Measurements from ENCODE around the gene KCTD21. TPM values are rescaled to one million over a fixed set of nuclear protein-coding genes. Genes with fewer than 3 reads are reported as not detected.

Gene KCTD21
- total and polyA plus RNA-seq, 2 of the 4 experiments (the other 2 are of a cell fraction): 12.2 to 12.5 TPM

DNA sequence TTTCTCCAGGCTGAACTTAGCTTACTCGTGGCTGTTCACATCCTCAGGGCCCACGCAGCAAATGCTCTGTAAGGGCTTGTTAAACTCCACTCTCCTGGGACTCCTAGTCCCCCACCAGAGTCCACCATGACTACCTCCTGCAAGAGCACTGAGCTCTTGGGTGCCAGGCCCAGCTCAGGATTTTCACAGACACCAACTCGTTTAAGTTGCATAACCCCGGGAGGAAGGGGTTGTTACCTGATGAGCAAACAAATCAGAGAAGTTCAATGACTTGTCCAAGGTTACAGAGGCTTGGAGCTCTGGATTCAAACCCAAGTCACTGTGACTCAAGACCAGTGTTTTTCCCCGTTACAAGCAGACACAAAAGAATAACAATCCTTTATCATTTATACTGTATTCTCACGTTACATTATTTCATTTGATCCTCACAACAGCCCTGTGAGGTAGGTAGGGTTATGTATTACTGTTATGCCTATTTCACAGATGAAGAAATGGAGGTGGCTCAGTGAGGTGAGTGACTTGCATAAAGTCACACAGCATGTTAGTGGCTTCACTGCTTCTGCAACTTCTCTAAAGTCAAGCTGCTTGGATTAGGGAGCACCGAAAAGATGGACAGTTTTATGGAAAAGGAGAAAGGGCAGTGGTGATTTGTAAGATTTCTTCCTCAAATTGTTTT, 17.4 kb downstream of the KCTD21 start:
- H3K9me1 ChIP-seq (ENCODE audit: insufficient read depth, low read length): peaks cover 26% of the 10 kb centered on the region
- no peak overlapping the region for H3K4me3 ChIP-seq (ENCODE audit: insufficient read depth, low read depth, low read length)
- no peaks in the 10 kb centered on the region for H3K9me3 ChIP-seq (ENCODE audit: control insufficient read depth, insufficient read depth, low read length)
- H2BK20ac ChIP-seq (ENCODE audit: low read depth, low read length): 0 out of 2 replicates have a peak overlapping the region, but pooled peaks have one; percentile 3
- H2AK9ac ChIP-seq (replicated peaks; ENCODE audit: low read depth, low read length, poor library complexity): peak overlapping the region; percentile 11
- peak overlapping the region; percentile 10; the same call in 1 of the 2 replicates for H3K27ac ChIP-seq (ENCODE audit: insufficient read depth, low read length)
- TF ChIP-seq SMC3 (IDR thresholded peaks at IDR 0.05; ENCODE audit: low read depth, low read length): no peak
- TF ChIP-seq MAZ (IDR thresholded peaks at IDR 0.05; ENCODE audit: borderline replicate concordance, low read depth, low read length): no peak
- no peak for TF ChIP-seq RAD21 (IDR thresholded peaks at IDR 0.05; ENCODE audit: low read length)
- no peak for TF ChIP-seq NFE2L2 (IDR thresholded peaks at IDR 0.05; ENCODE audit: low read depth, low read length)
- TF ChIP-seq, protein P1, sequence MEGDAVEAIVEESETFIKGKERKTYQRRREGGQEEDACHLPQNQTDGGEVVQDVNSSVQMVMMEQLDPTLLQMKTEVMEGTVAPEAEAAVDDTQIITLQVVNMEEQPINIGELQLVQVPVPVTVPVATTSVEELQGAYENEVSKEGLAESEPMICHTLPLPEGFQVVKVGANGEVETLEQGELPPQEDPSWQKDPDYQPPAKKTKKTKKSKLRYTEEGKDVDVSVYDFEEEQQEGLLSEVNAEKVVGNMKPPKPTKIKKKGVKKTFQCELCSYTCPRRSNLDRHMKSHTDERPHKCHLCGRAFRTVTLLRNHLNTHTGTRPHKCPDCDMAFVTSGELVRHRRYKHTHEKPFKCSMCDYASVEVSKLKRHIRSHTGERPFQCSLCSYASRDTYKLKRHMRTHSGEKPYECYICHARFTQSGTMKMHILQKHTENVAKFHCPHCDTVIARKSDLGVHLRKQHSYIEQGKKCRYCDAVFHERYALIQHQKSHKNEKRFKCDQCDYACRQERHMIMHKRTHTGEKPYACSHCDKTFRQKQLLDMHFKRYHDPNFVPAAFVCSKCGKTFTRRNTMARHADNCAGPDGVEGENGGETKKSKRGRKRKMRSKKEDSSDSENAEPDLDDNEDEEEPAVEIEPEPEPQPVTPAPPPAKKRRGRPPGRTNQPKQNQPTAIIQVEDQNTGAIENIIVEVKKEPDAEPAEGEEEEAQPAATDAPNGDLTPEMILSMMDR (conservative IDR thresholded peaks at IDR 0.05; ENCODE audit: low read depth, low read length): no peak
- TF ChIP-seq, protein P2, sequence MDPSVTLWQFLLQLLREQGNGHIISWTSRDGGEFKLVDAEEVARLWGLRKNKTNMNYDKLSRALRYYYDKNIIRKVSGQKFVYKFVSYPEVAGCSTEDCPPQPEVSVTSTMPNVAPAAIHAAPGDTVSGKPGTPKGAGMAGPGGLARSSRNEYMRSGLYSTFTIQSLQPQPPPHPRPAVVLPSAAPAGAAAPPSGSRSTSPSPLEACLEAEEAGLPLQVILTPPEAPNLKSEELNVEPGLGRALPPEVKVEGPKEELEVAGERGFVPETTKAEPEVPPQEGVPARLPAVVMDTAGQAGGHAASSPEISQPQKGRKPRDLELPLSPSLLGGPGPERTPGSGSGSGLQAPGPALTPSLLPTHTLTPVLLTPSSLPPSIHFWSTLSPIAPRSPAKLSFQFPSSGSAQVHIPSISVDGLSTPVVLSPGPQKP (IDR thresholded peaks at IDR 0.05; ENCODE audit: borderline replicate concordance, low read depth, low read length): no peak
- no peak for TF ChIP-seq CEBPB (IDR thresholded peaks at IDR 0.05; ENCODE audit: low read depth, low read length)
- TF ChIP-seq USF2 (IDR thresholded peaks at IDR 0.05; ENCODE audit: low read depth, low read length): no peak
- TF ChIP-seq POLR2A (IDR thresholded peaks at IDR 0.05; ENCODE audit: low read depth, low read length): no peak
- no peak for TF ChIP-seq MAFK (IDR thresholded peaks at IDR 0.05; ENCODE audit: low read depth, low read length)
- no peak for TF ChIP-seq BHLHE40 (IDR thresholded peaks at IDR 0.05; ENCODE audit: low read depth, low read length)
- TF ChIP-seq RFX5 (IDR thresholded peaks at IDR 0.05; ENCODE audit: low read depth, low read length): no peak
- TF ChIP-seq MXI1 (IDR thresholded peaks at IDR 0.05; ENCODE audit: borderline replicate concordance, low read depth, low read length): no peak
- no peak for TF ChIP-seq FOS (IDR thresholded peaks at IDR 0.05; ENCODE audit: low read depth, low read length)
- no peak for TF ChIP-seq CHD1 (IDR thresholded peaks at IDR 0.05; ENCODE audit: low read depth, low read length)
- in situ Hi-C loops (cut with MboI; ENCODE audit: low sequenced_read_pairs) (no loop called here), intact Hi-C loops (cut with micrococcal nuclease) (no loop called here), dilution Hi-C loops (cut with HindIII; ENCODE audit: low sequenced_read_pairs, unreplicated experiment) (no loop called here)
- H4K8ac ChIP-seq (ENCODE audit: low read depth in 2 of 2, low read length in 2 of 2): peak overlapping the region in 1 of 2 experiments; percentile 43; a peak in 1 of 4 replicates
- H4K91ac ChIP-seq (ENCODE audit: insufficient read depth, low read depth, low read length): no peak overlapping the region; the same call in 1 of the 2 replicates
- no peak overlapping the region for H2AFZ ChIP-seq (replicated peaks; ENCODE audit: low read length, poor library complexity)
- peak overlapping the region; percentile 66; the same call in 1 of the 2 replicates for H2BK120ac ChIP-seq (ENCODE audit: low read depth, low read length)
- ChIA-PET POLR2A (ENCODE audit: unreplicated experiment) (no interaction called here), CTCF (no interaction called here)
- no peaks in the 10 kb centered on the region for H3K27me3 ChIP-seq (ENCODE audit: control insufficient read depth, insufficient read depth, low read length)
- 0 out of 2 replicates have a peak overlapping the region, but pooled peaks have one; percentile 39 for H3K14ac ChIP-seq (replicated peaks; ENCODE audit: low read depth, low read length)
- H3K9ac ChIP-seq (ENCODE audit: low read depth, low read length): no peak overlapping the region
- peaks cover 19% of the 10 kb centered on the region for H3K4me1 ChIP-seq (ENCODE audit: control insufficient read depth, insufficient read depth, low read length)
- H3K4me2 ChIP-seq (ENCODE audit: low read depth, low read length): no peak overlapping the region
- no peak overlapping the region; the same call in 2 of the 3 replicates for H2BK15ac ChIP-seq (ENCODE audit: low read depth, low read length)
- no peak overlapping the region for H3K23ac ChIP-seq (ENCODE audit: low read depth, low read length)
- DNase-seq (no peak), ATAC-seq (ENCODE audit: low read depth) (no peak)
- no TSS peak for BruUV-seq (replicated peaks)
- peaks cover 0 to 33% of the 10 kb centered on the region in 2 experiments; a peak in 2 of 4 replicates for H3K79me1 ChIP-seq (ENCODE audit: low read depth in 1 of 2, low read length in 2 of 2)
- H2AK5ac ChIP-seq (ENCODE audit: low read depth, low read length): peak overlapping the region; percentile 52
- H2BK5ac ChIP-seq (ENCODE audit: low read depth, low read length, poor library complexity, severe bottlenecking): no peak overlapping the region
- no peak overlapping the region; the same call in 1 of the 2 replicates for H4K5ac ChIP-seq (ENCODE audit: low read depth, low read length)
- peak overlapping the region; percentile 44 for H3K4ac ChIP-seq (ENCODE audit: low read depth, low read length)
- no peaks in the 10 kb centered on the region for H4K20me1 ChIP-seq (ENCODE audit: insufficient read depth, low read length)
- 100% methylated on average over 2 of the region's 7 CpGs; no CpG with 5 or more reads in 1 of the 2 experiments for WGBS, 2 experiments (ENCODE audit: extremely low coverage in 2 of 2, insufficient read length in 1 of 2)
- 0 out of 2 replicates have a peak overlapping the region, but pooled peaks have one; percentile 18 for H3K18ac ChIP-seq (ENCODE audit: low read depth, low read length)
- H3K36me3 ChIP-seq (ENCODE audit: control insufficient read depth, insufficient read depth, low read length): peaks cover 24% of the 10 kb centered on the region
- no peak overlapping the region; the same call in 1 of the 2 replicates for H3K56ac ChIP-seq (ENCODE audit: extremely low read depth, insufficient read depth, low read length)
